Nephron (organoid): Measurements from ENCODE around the gene KLK15.

Experiments used
- H3K27ac Mint-ChIP-seq, 3 experiments: 2 replicates each; pipeline ENCODE4 v1.8.0; 2020; ENCODE audit warnings: mixed read lengths in 3 of 3, mild to moderate bottlenecking in 2 of 3, moderate library complexity in 1 of 3
- H3K27me3 Mint-ChIP-seq: 2 replicates; pipeline ENCODE4 v1.8.0; 2021; ENCODE audit warnings: low read depth, mild to moderate bottlenecking, moderate library complexity, mixed read lengths
- H3K36me3 Mint-ChIP-seq: 2 replicates; pipeline ENCODE4 v1.8.0; 2020; ENCODE audit warnings: low read depth, mixed read lengths
- H3K4me1 Mint-ChIP-seq: 2 replicates; pipeline ENCODE4 v1.8.0; 2020; ENCODE audit warnings: mixed read lengths
- H3K4me3 Mint-ChIP-seq, 3 experiments: 2 replicates each; pipeline ENCODE4 v1.8.0; 2020; ENCODE audit warnings: mild to moderate bottlenecking in 3 of 3, mixed read lengths in 3 of 3, moderate library complexity in 2 of 3
- H3K9me3 Mint-ChIP-seq: 2 replicates; pipeline ENCODE4 v1.8.0; 2020; ENCODE audit warnings: mixed read lengths
- TF ChIP-seq, protein P1 (sequence below), 3 experiments: fragments of 200-600 bp; sonication (generic); IDR thresholded peaks; one replicate each; pipeline ENCODE4 v1.5.0; 2021; ENCODE audit warnings: antibody characterized with exemption in 3 of 3; ENCODE audit not compliant: unreplicated experiment in 3 of 3

KLK15 gene

DNA sequence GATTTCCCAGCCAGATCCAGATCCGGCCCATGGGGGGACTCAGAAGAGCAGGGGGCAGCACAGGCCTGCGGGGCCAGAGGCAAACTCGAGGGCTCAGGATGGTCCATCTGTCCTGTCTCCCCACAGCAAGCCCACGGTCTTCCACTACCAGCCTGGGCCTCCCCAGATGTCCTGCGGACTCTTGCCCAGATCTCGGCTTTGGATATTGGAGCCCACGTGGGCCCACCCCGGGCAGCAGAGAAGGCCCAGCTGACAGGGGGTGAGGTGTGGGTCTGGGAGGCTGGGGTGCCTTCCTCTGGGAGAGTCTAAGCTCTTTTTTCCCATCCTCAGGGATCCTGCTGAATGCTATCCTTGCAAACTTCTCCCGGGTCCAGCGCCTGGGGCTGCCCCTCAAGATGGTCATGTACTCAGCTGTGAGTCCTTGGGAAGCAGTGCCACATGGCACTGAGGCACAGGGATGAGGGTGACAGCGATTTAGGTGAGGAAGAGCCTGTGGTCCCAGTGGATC, 39.8 kb downstream of the KLK15 start:
- Mint-ChIP-seq H3K27ac (no peak overlapping the region), H3K4me3 (no peak overlapping the region), H3K36me3 (peaks cover 10% of the 10 kb centered on the region), H3K27me3 (peaks cover 6% of the 10 kb centered on the region), H3K4me1 (no peaks in the 10 kb centered on the region), H3K9me3 (no peaks in the 10 kb centered on the region)
- TF ChIP-seq, protein P1, sequence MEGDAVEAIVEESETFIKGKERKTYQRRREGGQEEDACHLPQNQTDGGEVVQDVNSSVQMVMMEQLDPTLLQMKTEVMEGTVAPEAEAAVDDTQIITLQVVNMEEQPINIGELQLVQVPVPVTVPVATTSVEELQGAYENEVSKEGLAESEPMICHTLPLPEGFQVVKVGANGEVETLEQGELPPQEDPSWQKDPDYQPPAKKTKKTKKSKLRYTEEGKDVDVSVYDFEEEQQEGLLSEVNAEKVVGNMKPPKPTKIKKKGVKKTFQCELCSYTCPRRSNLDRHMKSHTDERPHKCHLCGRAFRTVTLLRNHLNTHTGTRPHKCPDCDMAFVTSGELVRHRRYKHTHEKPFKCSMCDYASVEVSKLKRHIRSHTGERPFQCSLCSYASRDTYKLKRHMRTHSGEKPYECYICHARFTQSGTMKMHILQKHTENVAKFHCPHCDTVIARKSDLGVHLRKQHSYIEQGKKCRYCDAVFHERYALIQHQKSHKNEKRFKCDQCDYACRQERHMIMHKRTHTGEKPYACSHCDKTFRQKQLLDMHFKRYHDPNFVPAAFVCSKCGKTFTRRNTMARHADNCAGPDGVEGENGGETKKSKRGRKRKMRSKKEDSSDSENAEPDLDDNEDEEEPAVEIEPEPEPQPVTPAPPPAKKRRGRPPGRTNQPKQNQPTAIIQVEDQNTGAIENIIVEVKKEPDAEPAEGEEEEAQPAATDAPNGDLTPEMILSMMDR (IDR thresholded peaks at IDR 0.05; ENCODE audit: unreplicated experiment in 3 of 3), result no peak

DNA sequence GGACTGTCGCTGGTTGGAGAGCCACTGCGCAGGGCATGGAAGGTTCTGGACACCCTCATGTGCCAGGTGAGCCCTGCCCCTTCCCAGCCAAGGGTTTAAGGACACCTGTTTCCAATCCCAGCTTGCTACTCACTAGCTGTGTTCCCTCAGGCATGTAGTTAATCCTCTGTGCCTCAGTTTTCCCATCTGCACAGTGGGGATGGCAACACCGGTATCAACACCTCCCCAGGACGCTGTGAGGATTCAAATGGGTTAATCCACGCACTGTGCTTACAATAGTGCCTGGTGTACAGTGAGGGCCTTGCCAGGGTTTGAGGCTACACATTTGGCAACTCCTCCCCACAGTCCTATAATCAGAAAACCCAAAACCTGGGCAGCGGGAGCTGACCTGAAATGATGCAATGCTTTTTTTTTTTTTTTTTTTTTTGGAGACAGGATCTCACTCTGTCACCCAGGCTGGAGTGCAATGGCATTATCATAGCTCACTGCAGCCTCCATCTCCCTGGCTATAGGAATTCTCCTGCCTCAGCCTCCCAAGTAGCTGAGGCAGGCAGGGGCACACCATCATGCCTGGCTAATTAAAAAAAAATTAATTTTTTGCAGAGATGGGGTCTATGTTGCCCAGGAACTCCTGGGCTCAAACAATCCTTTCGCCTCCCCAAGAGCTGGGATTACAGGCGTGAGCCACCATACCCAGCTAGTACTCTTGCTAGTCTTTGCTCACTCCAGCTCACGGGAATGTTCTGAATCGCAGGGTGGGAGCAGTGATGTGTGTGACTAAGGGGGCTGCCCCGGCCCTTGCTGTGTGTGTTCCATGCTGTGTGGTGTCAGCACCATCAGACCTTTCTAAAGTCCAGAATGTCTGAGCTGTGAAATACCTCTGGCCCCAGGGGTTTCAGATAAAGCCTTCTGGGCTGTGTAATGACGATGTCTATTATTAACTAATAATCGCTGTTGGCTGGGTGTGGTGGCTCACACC, 40.8 kb downstream of the KLK15 start:
- TF ChIP-seq, protein P1 (IDR thresholded peaks at IDR 0.05; ENCODE audit: unreplicated experiment in 3 of 3), result no peak
- no peaks in the 10 kb centered on the region for H3K4me1 Mint-ChIP-seq
- H3K36me3 Mint-ChIP-seq, result peaks cover 4% of the 10 kb centered on the region
- H3K27me3 Mint-ChIP-seq, result peaks cover 6% of the 10 kb centered on the region
- H3K27ac Mint-ChIP-seq, result no peak overlapping the region
- no peak overlapping the region for H3K4me3 Mint-ChIP-seq
- no peaks in the 10 kb centered on the region for H3K9me3 Mint-ChIP-seq

DNA sequence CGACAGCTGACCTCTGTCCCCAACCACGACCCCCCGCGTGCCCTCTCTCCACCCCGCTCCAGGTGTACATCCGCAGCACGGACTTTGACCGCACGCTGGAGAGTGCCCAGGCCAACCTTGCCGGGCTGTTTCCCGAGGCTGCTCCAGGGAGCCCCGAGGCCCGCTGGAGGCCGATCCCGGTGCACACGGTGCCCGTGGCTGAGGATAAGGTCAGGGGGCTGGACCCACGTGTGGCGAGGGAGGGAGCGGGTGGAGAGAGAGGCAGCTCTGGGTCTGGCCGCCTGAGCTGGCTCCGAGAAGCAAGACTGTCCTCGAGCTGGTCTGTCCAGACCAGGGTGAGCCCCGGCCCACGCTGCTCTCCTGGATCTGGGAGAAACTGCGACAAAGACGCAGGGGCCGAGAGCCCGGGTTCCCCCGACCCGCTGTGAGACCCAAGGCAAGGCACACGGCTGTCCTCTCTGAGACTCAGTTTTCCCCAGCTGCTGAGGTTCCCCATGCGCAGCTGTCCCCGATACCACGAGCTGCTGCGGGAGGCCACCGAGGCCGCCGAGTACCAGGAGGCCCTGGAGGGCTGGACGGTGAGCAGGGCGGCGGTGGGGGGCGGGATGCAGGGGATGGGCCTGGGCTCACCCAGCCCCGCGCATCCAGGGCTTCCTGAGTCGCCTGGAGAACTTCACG, 41.6 kb downstream of the KLK15 start:
- Mint-ChIP-seq H3K36me3 (no peaks in the 10 kb centered on the region), H3K27me3 (peaks cover 6% of the 10 kb centered on the region), H3K9me3 (no peaks in the 10 kb centered on the region), H3K4me1 (no peaks in the 10 kb centered on the region), H3K4me3 (no peak overlapping the region), H3K27ac (no peak overlapping the region)
- TF ChIP-seq, protein P1 (IDR thresholded peaks at IDR 0.05; ENCODE audit: unreplicated experiment in 3 of 3), result no peak

DNA sequence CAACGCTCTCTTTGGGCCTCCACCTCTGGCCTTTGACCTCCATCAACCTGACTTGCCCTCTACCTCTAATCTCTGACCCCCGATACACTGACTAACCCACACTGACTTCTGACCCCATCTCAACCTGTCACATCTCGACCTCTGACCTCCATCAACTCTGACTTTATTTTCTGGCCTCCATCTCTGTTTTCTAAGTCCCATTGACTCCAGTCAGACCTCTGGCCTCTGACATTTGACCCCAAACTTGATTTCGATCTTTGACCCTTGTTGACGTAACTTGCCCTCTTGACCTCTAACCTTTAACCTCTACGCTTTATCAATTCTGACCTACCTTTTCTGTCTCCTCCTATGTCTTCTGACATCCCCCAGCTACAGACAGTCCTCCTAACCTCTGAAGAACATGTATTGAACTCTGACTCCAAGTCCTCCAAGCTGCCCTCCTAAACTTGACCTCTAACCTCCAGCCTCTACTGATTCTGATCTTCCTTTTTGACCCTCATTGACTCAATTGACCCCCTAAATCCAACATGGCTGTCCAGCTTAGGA, 42.4 kb downstream of the KLK15 start:
- H3K9me3 Mint-ChIP-seq, result no peaks in the 10 kb centered on the region
- H3K27ac Mint-ChIP-seq, result no peak overlapping the region
- TF ChIP-seq, protein P1 (IDR thresholded peaks at IDR 0.05; ENCODE audit: unreplicated experiment in 3 of 3), result no peak
- H3K36me3 Mint-ChIP-seq, result no peaks in the 10 kb centered on the region
- H3K4me1 Mint-ChIP-seq, result no peaks in the 10 kb centered on the region
- H3K4me3 Mint-ChIP-seq, result no peak overlapping the region
- H3K27me3 Mint-ChIP-seq, result peaks cover 6% of the 10 kb centered on the region

DNA sequence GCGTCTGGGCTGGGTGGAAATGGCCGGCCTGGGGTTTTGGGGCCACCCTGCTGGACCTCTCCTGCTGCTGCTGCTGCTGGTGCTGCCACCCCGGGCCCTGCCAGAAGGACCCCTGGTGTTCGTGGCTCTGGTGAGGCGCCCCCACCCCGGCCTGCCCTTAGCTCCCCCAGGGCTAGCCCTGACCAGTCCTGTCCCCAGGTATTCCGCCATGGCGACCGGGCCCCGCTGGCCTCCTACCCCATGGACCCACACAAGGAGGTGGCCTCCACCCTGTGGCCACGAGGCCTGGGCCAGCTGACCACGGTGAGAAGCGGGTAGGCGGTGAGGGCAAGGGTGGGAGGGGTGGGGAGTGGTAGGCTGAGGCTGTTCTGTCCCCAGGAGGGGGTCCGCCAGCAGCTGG, 43.0 kb downstream of the KLK15 start, which contains the start of gene ACP4:
ACP4 (plus strand) TSS at position 20 of the 400 bp plus-strand sequence; CDS start at position 20, 0 bp downstream.
- peaks cover 6% of the 10 kb centered on the region for H3K27me3 Mint-ChIP-seq
- TF ChIP-seq, protein P1 (IDR thresholded peaks at IDR 0.05; ENCODE audit: unreplicated experiment in 3 of 3), result no peak
- H3K27ac Mint-ChIP-seq, result no peak within 1 kb of the TSS
- H3K36me3 Mint-ChIP-seq, result no peaks in the 10 kb centered on the region
- no peaks in the 10 kb centered on the region for H3K4me1 Mint-ChIP-seq
- H3K9me3 Mint-ChIP-seq, result no peaks in the 10 kb centered on the region
- H3K4me3 Mint-ChIP-seq, result no peak within 1 kb of the TSS
